Heart left ventricle (tissue), 13 donors: ENCODE results near the gene VWA3B.

Source experiments
- POLR2A ChIP-seq, 2 donors: fragments of 450-650 bp; IDR thresholded peaks; one replicate each; pipeline ENCODE4 v1.6.1; 2017; ENCODE audit warnings: antibody characterized with exemption in 2 of 2, mild to moderate bottlenecking in 2 of 2, moderate library complexity in 2 of 2
- TF ChIP-seq, protein P1 (sequence below), 12 donors: fragments of 200-600 bp; sonication (generic) in 4 of 12; IDR thresholded peaks; one replicate each; pipeline versions ENCODE4 v1.5.0 to v1.8.0; 2018 to 2022; ENCODE audit warnings: antibody characterized with exemption in 12 of 12, mild to moderate bottlenecking in 5 of 12
- donor health status: ischemic (EF 13 %, LVEDD 7.1; RV severe dilation, severe dysfunction).
- donor health status: DM: no; HTN: yes; CAD: no.
- donor health status: DM: no; HTN: no; CAD: no.
- donor health status: ischemic (EF 25% LVEDD 6.9; RV normal size, moderate dysfunction).
- donor health status: ischemic (EF 25% LVEDD 5.7; RV mildly dilated, moderate dysfunction).
- donor health status: ischemic (EF 35%, LVEDD 5.7; RV mildly dilated, moderate dysfunction).
- donor health status: nonischemic (EF 11% LVEDD 7.7; RV severe dilation, severe dysfunction).
- donor health status: DM: yes; HTN: yes; CAD: no.
- donor health status: PGD.
- donor health status: ischemic (EF 29% LVEDD 5.4; RV normal size, mild dysfunction).
- donor health status: nonischemic (EF 23%, LVEDD 6.1; RV moderate dilation, normal function).

DNA sequence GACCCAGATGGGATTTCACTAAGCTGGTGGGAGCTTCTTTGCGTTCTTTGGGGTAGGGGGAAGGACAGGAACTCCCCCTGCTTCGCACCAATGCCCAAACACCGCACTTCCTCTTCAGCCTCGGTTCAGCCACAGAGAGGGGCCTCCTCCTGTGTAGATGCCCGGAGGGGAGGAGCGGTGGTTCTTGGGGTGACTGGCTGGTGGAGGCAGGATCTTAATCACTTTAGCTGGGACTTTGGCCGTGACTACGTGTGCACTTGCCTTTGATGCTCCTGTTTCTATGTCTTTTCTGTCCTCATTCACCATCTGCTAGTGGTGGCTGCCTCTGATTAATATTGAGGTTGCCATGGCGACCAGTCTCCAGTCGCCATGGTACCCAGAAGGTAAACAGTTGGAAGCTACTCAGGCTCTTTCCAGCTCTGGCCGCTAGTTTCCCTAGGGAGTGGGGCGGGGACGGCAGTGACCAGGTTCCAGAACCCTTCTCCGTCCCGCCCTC, 261.1 kb downstream of the VWA3B start:
- TF ChIP-seq, protein P1, sequence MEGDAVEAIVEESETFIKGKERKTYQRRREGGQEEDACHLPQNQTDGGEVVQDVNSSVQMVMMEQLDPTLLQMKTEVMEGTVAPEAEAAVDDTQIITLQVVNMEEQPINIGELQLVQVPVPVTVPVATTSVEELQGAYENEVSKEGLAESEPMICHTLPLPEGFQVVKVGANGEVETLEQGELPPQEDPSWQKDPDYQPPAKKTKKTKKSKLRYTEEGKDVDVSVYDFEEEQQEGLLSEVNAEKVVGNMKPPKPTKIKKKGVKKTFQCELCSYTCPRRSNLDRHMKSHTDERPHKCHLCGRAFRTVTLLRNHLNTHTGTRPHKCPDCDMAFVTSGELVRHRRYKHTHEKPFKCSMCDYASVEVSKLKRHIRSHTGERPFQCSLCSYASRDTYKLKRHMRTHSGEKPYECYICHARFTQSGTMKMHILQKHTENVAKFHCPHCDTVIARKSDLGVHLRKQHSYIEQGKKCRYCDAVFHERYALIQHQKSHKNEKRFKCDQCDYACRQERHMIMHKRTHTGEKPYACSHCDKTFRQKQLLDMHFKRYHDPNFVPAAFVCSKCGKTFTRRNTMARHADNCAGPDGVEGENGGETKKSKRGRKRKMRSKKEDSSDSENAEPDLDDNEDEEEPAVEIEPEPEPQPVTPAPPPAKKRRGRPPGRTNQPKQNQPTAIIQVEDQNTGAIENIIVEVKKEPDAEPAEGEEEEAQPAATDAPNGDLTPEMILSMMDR (IDR thresholded peaks at IDR 0.05): no peak
- TF ChIP-seq POLR2A (IDR thresholded peaks at IDR 0.05): no peak
